Measurements from ENCODE around the gene PAMR1.

PAMR1 gene

DNA sequence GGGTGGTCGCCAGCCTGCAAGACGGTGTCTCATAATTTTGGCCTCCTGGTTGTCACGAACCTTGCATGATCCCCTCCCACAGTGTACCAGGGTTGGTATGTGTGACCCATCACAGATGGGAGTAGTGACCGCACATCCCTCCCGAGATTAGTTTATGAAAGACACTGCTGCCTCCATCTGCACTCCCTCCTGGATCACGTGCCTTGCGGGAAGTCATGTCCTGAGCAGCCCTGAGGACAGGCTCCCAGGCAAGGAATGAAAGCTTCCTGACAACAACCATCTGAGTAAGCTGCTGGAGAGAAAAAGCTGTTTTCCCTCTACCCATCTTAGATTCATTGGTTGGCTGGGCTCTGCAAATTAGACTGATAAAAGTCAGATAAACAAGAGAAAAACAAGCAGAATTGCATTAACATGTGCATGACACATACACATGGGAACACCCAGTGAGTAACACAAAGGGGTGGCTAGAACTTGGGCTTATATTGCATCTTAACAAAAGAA lies 14.4 kb upstream of the PAMR1 start:
- Histone ChIP-seq H3K4me3 (ENCODE audit: insufficient read depth, low read length, poor library complexity, severe bottlenecking) (no peak overlapping the region), H3K36me3 (ENCODE audit: low read length) (no peaks in the 10 kb centered on the region), H3F3A (ENCODE audit: insufficient read depth) (no peaks in the 10 kb centered on the region), H2AFZ (ENCODE audit: low read depth, low read length, severe bottlenecking) (no peak overlapping the region), H3K9me2 (replicated peaks; ENCODE audit: insufficient read depth, low read length) (no peaks in the 10 kb centered on the region), H3K9ac (ENCODE audit: low read length) (no peak overlapping the region), H3K27ac (ENCODE audit: low read depth, low read length) (no peak overlapping the region), H4K20me1 (ENCODE audit: low read depth, low read length) (no peaks in the 10 kb centered on the region), H3K79me2 (ENCODE audit: insufficient read depth, low read length) (no peaks in the 10 kb centered on the region), H3K9me3 (ENCODE audit: insufficient read depth, low read length) (no peaks in the 10 kb centered on the region), H3K27me3 (ENCODE audit: low read length) (no peaks in the 10 kb centered on the region), H3K4me2 (ENCODE audit: low read depth, low read length, poor library complexity, severe bottlenecking) (no peak overlapping the region)
- TF ChIP-seq, protein P1, sequence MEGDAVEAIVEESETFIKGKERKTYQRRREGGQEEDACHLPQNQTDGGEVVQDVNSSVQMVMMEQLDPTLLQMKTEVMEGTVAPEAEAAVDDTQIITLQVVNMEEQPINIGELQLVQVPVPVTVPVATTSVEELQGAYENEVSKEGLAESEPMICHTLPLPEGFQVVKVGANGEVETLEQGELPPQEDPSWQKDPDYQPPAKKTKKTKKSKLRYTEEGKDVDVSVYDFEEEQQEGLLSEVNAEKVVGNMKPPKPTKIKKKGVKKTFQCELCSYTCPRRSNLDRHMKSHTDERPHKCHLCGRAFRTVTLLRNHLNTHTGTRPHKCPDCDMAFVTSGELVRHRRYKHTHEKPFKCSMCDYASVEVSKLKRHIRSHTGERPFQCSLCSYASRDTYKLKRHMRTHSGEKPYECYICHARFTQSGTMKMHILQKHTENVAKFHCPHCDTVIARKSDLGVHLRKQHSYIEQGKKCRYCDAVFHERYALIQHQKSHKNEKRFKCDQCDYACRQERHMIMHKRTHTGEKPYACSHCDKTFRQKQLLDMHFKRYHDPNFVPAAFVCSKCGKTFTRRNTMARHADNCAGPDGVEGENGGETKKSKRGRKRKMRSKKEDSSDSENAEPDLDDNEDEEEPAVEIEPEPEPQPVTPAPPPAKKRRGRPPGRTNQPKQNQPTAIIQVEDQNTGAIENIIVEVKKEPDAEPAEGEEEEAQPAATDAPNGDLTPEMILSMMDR (IDR thresholded peaks at IDR 0.05; ENCODE audit: insufficient read depth, low read length, poor library complexity, severe bottlenecking), result no peak
- no peak for TF ChIP-seq EZH2phosphoT487 (conservative IDR thresholded peaks at IDR 0.05; ENCODE audit: low read length)

DNA sequence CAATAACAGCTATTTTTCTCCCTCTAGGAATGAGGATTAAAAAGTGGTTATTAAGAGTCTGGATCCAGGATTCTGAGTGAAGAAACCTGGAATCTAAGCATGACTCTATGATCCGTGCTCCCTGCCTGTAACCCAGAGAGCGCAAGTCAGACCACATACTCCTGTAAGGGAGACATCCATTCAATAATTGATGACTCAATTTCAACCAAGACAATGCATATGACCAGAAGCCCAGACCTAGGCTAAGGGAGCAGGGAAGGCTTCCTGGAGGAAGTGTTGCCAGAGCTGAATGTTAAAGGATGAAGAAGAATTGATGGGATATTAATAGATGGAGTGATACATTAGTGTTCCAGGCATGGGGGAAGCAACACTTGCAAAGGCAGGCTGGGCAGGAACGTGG lies 13.8 kb upstream of the PAMR1 start:
- Histone ChIP-seq H3K36me3 (ENCODE audit: low read length) (no peaks in the 10 kb centered on the region), H3K79me2 (ENCODE audit: insufficient read depth, low read length) (no peaks in the 10 kb centered on the region), H3K4me3 (ENCODE audit: insufficient read depth, low read length, poor library complexity, severe bottlenecking) (no peak overlapping the region), H3F3A (ENCODE audit: insufficient read depth) (no peaks in the 10 kb centered on the region), H4K20me1 (ENCODE audit: low read depth, low read length) (no peaks in the 10 kb centered on the region), H3K9ac (ENCODE audit: low read length) (no peak overlapping the region), H3K9me3 (ENCODE audit: insufficient read depth, low read length) (no peaks in the 10 kb centered on the region), H3K27me3 (ENCODE audit: low read length) (no peaks in the 10 kb centered on the region), H3K9me2 (replicated peaks; ENCODE audit: insufficient read depth, low read length) (no peaks in the 10 kb centered on the region), H2AFZ (ENCODE audit: low read depth, low read length, severe bottlenecking) (no peak overlapping the region), H3K4me2 (ENCODE audit: low read depth, low read length, poor library complexity, severe bottlenecking) (no peak overlapping the region), H3K27ac (ENCODE audit: low read depth, low read length) (no peak overlapping the region)
- no peak for TF ChIP-seq EZH2phosphoT487 (conservative IDR thresholded peaks at IDR 0.05; ENCODE audit: low read length)
- TF ChIP-seq, protein P1 (IDR thresholded peaks at IDR 0.05; ENCODE audit: insufficient read depth, low read length, poor library complexity, severe bottlenecking), result no peak

DNA sequence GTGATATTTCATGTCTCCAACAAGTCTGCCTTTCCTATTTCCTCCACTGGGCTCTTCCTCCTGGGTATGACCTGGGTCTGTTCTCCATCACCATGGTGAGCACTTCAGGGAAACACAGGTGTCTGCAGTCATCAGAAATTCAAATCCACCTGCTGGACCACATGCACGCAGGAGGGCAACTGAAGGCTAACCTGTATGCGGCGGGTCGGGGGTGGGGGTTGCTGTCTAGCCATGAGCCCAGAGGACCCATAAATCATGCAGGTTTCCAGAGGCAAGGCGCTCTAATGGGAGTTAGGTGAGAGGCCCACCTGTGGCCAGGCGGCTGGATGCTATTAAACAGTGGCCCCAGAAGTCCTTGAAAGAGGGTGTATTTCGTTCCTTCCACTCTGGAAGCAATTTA lies 11.1 kb upstream of the PAMR1 start:
- no peaks in the 10 kb centered on the region for H3F3A ChIP-seq (ENCODE audit: insufficient read depth)
- H3K9me3 ChIP-seq (ENCODE audit: insufficient read depth, low read length), result no peaks in the 10 kb centered on the region

More for the DNA sequence above, 11.1 kb upstream of the PAMR1 start:
- H3K9me2 ChIP-seq (replicated peaks; ENCODE audit: insufficient read depth, low read length), result no peaks in the 10 kb centered on the region
- H3K36me3 ChIP-seq (ENCODE audit: low read length), result no peaks in the 10 kb centered on the region
- H4K20me1 ChIP-seq (ENCODE audit: low read depth, low read length), result no peaks in the 10 kb centered on the region
- H3K4me2 ChIP-seq (ENCODE audit: low read depth, low read length, poor library complexity, severe bottlenecking), result no peak overlapping the region
- H3K27me3 ChIP-seq (ENCODE audit: low read length), result no peaks in the 10 kb centered on the region
- no peak for TF ChIP-seq EZH2phosphoT487 (conservative IDR thresholded peaks at IDR 0.05; ENCODE audit: low read length)
- TF ChIP-seq, protein P1 (IDR thresholded peaks at IDR 0.05; ENCODE audit: insufficient read depth, low read length, poor library complexity, severe bottlenecking), result no peak
- H2AFZ ChIP-seq (ENCODE audit: low read depth, low read length, severe bottlenecking), result no peak overlapping the region
- no peaks in the 10 kb centered on the region for H3K79me2 ChIP-seq (ENCODE audit: insufficient read depth, low read length)
- no peak overlapping the region for H3K27ac ChIP-seq (ENCODE audit: low read depth, low read length)
- H3K4me3 ChIP-seq (ENCODE audit: insufficient read depth, low read length, poor library complexity, severe bottlenecking), result no peak overlapping the region
- no peak overlapping the region for H3K9ac ChIP-seq (ENCODE audit: low read length)

Measured in SU-DHL-6 (cell line).